GM18507 (cell line): ENCODE measurements around the gene HYAL1.
"Not testable (repeated sequence)": the region's sequence is repeated elsewhere in the genome, so short reads cannot be mapped to it uniquely, and the experiment has no call there.

Source experiments
- DNase-seq: peaks from one replicate; pipeline ENCODE4 v3.0.0; 2011; ENCODE audit warnings: low read depth; ENCODE audit not compliant: insufficient read length; ENCODE audit errors: extremely low spot score
- FAIRE-seq: peaks from 2 replicates; lab custom pipeline; 2011; peaks lifted over from hg19 to GRCh38; lab: Jason Lieb, UNC

HYAL1 gene

DNA sequence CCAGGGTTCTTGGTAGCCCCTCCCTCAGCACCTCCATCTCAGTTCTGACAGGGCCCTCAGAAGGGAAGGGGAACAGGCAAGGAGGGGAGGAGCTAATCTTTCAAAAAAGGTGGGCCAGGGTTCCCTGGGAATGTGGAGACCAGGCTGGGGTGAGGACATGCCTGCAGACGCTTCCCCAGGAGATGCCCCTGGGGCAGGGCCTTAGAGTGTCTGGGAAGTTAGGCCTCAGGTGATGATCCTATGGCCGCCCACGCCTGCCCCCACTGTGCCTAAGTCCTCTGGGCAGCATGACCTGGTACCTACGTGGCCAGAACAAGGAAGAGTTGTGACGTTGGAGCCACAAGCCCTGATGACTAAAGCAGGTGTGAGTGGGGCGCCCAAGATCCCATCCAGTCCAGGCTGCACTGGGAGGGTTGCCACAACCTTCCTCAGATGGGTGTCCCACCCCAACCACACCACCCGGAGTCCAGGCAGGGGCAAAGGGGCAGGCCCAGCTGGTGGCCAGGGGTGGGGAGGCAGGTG lies 38.3 kb downstream of the HYAL1 start:
- DNase-seq: no peak
- FAIRE-seq: no peak

DNA sequence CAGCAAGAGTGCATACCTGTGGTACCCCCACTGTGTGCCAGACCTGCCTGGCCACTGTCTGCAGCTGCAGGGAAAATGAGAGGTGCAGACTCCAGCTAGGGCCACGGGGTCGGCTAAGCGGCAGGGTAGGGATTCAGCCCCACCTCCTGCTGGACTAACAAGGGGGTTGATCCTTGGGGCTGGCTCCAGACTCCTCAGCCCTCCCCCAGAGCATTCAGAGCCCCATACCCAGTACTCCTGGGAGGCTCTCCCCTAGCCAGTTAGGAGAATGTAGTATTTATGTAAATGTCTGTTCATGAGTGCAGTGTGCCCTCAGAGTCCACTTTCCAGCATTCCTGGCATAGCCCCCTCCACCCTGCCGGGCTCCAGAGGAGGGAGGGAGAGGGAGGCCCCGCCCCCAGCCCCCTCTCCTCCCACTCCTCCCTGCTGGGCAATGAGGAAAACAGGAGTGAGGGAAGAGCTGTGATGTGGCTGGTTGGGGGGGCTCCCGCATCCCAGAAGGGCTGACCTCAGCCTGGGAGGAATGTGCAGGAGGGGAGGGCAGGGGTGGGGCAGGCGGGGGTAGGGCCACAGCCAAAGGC lies 38.9 kb downstream of the HYAL1 start:
- DNase-seq (no peak), FAIRE-seq (no peak)

DNA sequence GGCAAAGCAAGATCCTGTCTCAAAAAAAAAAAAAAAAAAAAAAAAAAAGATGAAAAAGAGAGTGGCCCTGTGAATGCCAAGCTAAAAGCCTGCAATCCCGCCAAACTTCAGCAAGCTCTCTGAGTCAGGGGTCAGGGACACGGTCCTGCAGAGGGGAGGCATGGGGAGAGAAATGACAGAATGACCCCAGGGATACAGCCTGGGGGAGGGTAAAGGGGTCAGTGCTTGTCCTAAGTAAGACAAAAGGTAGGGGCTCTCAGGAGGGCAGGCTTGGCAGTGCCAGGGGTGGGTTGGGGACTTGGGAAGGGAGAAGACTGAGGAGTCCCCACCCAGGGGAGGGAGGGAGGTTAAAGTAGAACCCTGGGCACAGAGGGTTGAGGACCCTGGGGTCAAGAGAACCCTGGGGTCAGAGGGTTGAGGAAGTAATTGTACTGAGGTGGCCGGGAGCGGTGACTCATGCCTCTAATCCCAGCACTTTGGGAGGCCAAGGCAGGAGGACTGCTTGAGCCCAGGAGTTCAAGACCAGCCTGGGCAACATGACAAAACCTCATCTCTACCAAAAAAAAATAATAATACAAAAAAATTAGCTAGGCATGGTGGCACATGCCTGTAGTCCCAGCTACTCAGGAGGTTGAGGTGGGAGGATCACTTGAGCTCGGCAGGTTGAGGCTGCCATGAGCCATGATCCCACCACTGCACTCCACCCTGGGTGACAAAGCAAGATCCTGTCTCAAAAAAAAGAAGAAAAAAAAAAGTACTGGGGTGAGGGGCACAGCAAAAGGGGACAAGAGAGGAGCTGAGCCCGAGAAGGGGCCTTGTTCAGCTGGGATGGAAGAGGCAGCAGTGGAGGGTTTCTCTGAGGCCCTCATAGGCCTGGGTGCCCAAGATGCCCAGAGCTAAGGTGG lies 39.6 kb downstream of the HYAL1 start:
- DNase-seq: no peak
- FAIRE-seq: no peak

DNA sequence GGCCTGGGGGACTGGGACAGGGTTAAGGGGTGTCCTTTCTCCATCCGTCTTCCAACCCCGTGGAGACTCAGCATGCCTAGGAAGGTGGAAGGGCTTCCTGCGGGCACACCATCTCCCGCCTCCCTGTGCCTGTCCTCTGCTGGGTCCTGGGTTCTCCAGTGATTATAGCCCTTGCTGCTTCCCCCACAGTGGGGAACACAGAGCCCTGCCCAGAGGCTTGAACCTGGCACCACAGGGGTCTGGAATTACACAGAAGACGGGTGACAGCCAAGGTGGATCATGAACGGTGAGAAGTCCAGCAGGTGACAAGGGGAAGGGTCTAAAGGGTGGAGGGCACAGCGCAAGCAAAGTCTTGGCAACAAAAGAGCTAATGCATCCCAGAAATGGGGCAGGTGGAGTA lies 40.6 kb downstream of the HYAL1 start:
- no peak for DNase-seq
- no peak for FAIRE-seq

DNA sequence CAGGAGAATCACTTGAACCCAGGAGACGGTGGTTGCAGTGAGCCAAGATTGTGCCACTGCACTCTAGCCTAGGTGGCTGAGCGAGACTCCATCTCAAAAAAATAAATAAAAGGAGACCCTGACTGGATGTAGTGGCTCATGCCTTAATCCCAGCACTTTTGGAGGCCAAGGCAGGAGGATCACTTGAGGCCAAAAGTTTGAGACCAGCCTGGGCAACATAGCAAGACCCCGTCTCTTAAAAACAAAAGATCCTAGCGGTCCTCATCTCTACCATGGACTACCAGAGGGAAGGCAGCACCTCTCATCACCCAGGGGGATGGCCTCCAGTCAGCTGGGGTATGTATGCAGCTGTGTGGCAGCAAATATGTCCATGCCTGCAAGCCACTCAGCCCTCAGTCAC lies 41.2 kb downstream of the HYAL1 start:
- FAIRE-seq, DNase-seq: not testable (repeated sequence)

GRCh38 chr3:50261505-50261904 lies 41.9 kb downstream of the HYAL1 start:
- DNase-seq (no peak), FAIRE-seq (no peak)

- no peak for DNase-seq
- no peak for FAIRE-seq
These were observed 42.4 kb downstream of the HYAL1 start for GRCh38 chr3:50260942-50261441.

- DNase-seq: peak; percentile 92
- peak; percentile 88 for FAIRE-seq
These were observed 43.1 kb downstream of the HYAL1 start for GRCh38 chr3:50260027-50260941.

DNA sequence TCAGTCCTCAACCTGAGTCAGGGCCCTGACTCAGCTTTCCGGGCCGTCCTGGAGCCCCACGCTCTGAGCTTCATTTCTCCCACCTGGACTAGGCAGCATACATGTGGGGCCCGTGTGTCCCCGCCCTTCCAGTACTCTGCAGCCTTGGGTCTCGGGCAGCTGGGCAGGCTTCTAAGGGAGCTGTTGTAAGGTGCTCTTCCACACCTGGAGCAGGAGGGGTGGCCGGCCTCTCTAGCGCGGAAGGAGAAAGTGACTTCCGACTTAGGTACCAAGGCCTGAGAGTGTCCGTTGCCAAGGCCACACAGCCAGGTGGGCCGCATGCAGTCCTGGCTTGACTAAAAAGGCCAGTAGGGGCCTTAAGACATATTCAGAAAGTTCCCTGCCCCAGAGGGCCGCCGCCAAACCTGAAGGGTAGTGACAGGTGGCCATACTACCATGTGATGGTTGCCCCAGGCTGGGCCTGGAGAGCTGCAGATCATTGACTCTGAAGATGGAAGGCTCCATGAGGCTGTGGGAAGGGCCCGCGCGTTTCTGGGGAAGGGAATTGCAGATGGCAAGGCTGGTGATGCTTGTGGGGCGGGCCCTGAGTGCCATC lies 43.8 kb downstream of the HYAL1 start:
- no peak for FAIRE-seq

DNA sequence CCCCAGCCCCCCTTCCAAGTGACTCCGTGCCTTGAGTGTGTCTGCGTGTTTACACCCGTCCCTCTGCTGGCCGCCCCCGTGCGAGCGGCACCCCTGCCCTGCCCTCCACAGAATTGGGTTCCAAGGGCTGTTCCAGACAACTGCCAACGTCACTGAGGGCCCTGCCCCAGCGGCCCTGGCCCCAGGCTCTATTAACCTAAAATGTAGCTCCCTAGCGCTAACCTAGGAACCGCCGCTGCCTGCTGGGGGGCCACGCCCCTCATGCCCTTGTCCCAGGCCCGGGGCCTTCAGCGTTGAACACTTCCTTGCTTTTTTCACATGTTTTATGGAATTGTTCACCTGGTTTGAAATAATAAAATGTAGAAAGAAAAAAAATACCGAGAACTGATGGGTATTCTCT lies 44.4 kb downstream of the HYAL1 start:
- no peak for FAIRE-seq
- no peak for DNase-seq

More for the DNA sequence above, 43.8 kb downstream of the HYAL1 start:
- no peak for DNase-seq

DNA sequence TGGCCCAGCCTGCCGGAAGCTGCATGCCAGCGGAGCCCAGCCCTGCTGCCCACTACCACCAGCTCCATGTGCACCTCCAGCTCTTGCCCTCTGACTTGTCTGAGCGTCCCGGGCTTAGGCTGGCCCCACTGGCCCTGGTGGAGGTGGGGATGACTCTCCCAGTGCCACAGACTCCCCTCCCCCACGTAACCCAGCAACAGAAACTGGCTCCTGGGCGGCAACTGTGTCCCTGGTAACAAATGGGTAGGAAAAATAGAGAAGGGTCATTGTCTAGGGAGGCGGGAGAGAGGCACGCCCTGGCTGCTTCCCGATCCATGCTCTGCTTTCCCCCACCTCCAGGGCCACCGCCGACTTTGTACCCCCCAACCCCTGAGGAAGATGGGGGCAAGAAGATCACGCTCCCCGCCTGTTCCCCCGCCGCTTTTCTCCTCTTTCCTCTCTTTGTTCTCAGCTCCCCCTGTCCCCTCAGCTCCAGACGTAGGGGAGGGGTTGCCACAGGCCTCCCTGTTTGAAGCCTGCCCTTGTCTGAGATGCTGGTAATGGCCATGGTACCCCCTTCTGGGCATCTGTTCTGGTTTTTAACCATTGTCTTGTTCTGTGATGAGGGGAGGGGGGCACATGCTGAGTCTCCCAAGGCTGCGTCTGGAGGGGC lies 45.2 kb downstream of the HYAL1 start:
- FAIRE-seq (no peak), DNase-seq (no peak)

DNA sequence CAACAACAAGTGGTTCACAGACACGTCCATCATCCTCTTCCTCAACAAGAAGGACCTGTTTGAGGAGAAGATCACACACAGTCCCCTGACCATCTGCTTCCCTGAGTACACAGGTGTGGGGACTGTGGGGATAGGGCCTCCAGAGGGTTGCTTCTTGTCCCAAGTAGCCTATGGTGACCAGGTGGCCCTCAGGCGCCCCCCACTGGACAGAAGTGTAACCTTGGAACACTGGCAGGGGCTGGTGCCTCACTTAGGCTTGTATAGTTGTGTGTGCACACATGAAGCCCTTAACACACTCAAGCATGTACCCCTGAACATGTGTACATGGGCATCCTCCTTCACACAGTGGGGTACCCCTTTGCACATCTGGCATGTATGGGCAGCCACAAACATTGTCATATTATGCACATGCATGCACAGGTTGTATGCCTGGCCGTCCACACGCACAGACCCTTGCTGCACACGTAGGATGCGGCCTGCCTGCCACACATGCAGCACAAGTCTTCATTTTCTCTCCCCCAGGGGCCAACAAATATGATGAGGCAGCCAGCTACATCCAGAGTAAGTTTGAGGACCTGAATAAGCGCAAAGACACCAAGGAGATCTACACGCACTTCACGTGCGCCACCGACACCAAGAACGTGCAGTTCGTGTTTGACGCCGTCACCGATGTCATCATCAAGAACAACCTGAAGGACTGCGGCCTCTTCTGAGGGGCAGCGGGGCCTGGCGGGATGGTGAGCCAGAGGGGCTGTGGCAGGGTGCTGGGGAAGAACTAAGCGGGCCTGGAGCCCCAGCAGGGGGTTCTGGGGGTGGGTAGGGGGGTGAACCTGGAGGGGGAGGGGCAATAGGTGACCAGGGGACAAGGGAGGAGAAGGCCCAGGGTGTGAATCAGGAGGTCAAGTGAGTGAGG lies 46.1 kb downstream of the HYAL1 start:
- no peak for FAIRE-seq
- no peak for DNase-seq

- no peak for DNase-seq
- no peak for FAIRE-seq
These were observed 48.1 kb downstream of the HYAL1 start for GRCh38 chr3:50255251-50255615.

DNA sequence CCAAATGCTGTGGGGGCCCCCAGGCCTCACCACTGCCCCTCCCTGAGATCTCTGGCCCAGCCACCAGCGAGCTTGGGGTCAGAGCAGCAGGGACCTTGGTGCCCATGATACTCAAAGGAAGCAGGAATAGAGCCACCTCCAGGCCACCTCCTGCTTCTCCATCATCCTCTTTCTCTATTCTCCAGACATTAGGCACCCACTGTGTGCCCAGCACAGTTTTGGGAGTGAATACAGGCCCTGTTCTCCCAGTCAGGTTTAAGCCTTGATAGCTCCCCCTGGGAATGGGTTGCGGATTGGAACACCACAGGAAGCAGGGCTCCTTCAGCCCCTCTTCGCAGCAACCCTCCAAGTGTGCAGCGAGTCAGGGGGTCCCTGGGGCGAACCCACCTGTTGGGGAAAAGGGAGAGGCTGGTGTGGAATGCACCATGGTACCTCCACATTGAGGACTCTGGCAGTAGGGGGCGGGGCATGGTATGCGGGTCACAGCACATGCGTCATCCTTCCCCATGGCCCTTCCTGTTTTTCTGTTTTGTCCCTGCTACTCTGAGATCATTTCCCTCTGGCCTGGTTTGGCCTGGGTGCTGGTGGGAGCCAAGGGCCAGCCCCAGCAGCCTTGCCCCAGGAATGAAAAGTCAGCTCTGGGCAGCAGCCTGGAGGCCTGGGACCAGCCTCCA lies 48.7 kb downstream of the HYAL1 start:
- FAIRE-seq (no peak), DNase-seq (no peak)

DNA sequence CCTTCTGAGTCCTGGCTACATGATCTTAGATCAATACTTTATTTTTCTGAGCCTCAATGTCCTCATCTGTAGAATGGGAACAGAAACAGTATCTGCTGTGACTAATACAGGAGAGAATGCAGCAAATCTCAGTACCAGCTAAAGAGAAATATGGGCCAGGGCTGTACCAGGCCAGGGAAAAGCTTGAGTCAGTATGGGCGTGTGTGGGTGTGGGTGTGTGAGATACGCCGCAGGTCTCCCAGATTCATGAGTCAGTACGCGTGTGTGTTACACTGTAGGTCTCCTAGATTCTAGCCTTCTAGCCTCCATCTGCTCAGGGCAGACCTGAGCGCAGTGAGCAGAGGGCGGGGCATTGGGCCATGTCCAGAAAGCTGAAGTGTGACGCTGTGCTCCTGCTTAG lies 52.2 kb downstream of the HYAL1 start:
- FAIRE-seq (no peak), DNase-seq (no peak)

DNA sequence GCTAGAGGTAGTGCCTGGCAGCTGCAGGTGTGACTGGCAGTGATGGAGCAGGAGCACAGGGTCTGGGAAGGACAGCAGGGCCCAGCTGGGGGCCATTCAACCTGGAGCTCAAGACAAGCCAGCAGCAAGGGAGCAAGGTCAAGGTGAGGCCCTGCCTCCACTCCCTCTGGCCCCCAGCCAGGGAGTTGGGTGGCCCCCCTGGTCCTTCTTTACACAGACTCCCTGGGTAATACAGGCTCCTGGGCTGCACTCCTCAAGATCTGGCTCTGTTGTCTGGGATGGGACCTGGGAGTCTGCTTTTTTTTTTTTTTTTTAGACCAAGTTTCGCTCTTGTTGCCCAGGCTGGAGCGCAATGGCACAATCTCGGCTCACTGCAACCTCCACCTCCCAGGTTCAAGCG lies 52.9 kb downstream of the HYAL1 start:
- DNase-seq (no peak), FAIRE-seq (no peak)
